PC-3 (cell line): ENCODE measurements around the gene MIB1. TPM values are rescaled to one million over a fixed set of nuclear protein-coding genes. Genes with fewer than 3 reads are reported as not detected.
A peak's percentile ranks its signal among the peaks of the same experiment; 100 is the strongest.

ENCODE experiments used
- ATAC-seq: fragments of 200-7000 bp; cut with Tn5 transposase; 2 replicates; pipeline ENCODE4 v1.9.1; 2020; ENCODE audit warnings: mild to moderate bottlenecking, moderate library complexity
- BruUV-seq: library from RNA; stranded (reverse); fragments of 400-500 nt; replicated peaks from 2 replicates; lab custom pipeline; 2021; lab: Mats Ljungman, UMichigan
- CTCF ChIA-PET: fragments of 300-600 bp; sonication (Branson Sonifier 250); formaldehyde crosslinking; loops from one replicate; lab custom pipeline; 2022; ENCODE audit warnings: antibody characterized with exemption; lab: Charles Lee
- POLR2A ChIA-PET: fragments of 300-600 bp; sonication (Branson Sonifier 250); formaldehyde crosslinking; loops from one replicate; lab custom pipeline; 2022; ENCODE audit warnings: antibody characterized with exemption; ENCODE audit not compliant: unreplicated experiment; lab: Charles Lee
- DNase-seq: peaks from one replicate; pipeline ENCODE4 v3.0.0-alpha.2; 2015
- H2AFZ ChIP-seq: fragments of 300-600 bp; sonication (generic); 2 replicates; pipeline ENCODE4 v1.6.0; 2016; ENCODE audit warnings: antibody characterized with exemption, low read length
- H3F3A ChIP-seq: fragments of 300-600 bp; sonication (generic); one replicate; pipeline ENCODE4 v1.6.0; 2017; ENCODE audit warnings: antibody characterized with exemption, low read length, control low read depth, mild to moderate bottlenecking; ENCODE audit not compliant: unreplicated experiment
- H3K27ac ChIP-seq: fragments of 300-600 bp; sonication (generic); 2 replicates; pipeline ENCODE4 v1.5.1; 2016; ENCODE audit warnings: mild to moderate bottlenecking, low read length
- H3K27me3 ChIP-seq: fragments of 300-600 bp; sonication (generic); 2 replicates; pipeline ENCODE4 v1.6.1; 2016; ENCODE audit warnings: low read length, mixed read lengths
- H3K36me3 ChIP-seq: fragments of 300-600 bp; sonication (generic); 2 replicates; pipeline ENCODE4 v1.6.1; 2016; ENCODE audit warnings: low read depth, mixed run types, low read length, mixed read lengths
- H3K4me1 ChIP-seq: fragments of 300-600 bp; sonication (generic); 2 replicates; pipeline ENCODE4 v1.5.1; 2016; ENCODE audit warnings: low read length; ENCODE audit not compliant: insufficient read depth
- H3K4me2 ChIP-seq: fragments of 300-600 bp; sonication (generic); 2 replicates; pipeline ENCODE4 v1.6.0; 2016; ENCODE audit warnings: low read length
- H3K4me3 ChIP-seq: fragments of 300-600 bp; sonication (generic); 2 replicates; pipeline ENCODE4 v1.5.1; 2016; ENCODE audit warnings: mild to moderate bottlenecking, low read length, mixed read lengths
- H3K79me2 ChIP-seq: fragments of 300-600 bp; sonication (generic); 2 replicates; pipeline ENCODE4 v1.6.1; 2017; ENCODE audit warnings: low read length, mixed read lengths
- H3K9ac ChIP-seq: fragments of 300-600 bp; sonication (generic); 2 replicates; pipeline ENCODE4 v1.6.0; 2016; ENCODE audit warnings: mild to moderate bottlenecking, low read length
- H3K9me2 ChIP-seq: fragments of 300-600 bp; sonication (generic); replicated peaks from 2 replicates; pipeline ENCODE4 v1.6.1; 2016; ENCODE audit warnings: mixed run types, low read length, mixed read lengths
- H3K9me3 ChIP-seq: fragments of 300-600 bp; sonication (generic); 2 replicates; pipeline ENCODE4 v1.6.1; 2016; ENCODE audit warnings: low read length, mixed read lengths
- H4K20me1 ChIP-seq: fragments of 300-600 bp; sonication (generic); 2 replicates; pipeline ENCODE4 v1.6.1; 2016; ENCODE audit warnings: low read length, mixed read lengths
- EZH2 ChIP-seq: fragments of 300-600 bp; sonication (generic); IDR thresholded peaks from one replicate; pipeline ENCODE4 v1.6.1; 2017; ENCODE audit warnings: antibody characterized with exemption, mild to moderate bottlenecking, low read length; ENCODE audit not compliant: unreplicated experiment
- EZH2phosphoT487 ChIP-seq: fragments of 300-600 bp; sonication (generic); IDR thresholded peaks from 2 replicates; pipeline ENCODE4 v1.6.1; 2018; ENCODE audit warnings: mild to moderate bottlenecking, antibody characterized with exemption, low read length, borderline replicate concordance
- intact Hi-C: fragments of 100-400 bp; cut with micrococcal nuclease; formaldehyde crosslinking; loops from 2 replicates; pipeline ENCODE4 v1.9.0; 2023
- total RNA-seq: library from RNA; depleted of rRNA; stranded (reverse); fragments of >200 nt; gene quantifications from 2 replicates; pipeline ENCODE4 v1.2.3, GENCODE V29; 2014
- TF ChIP-seq, protein P1 (sequence below): fragments of 300-600 bp; sonication (generic); conservative IDR thresholded peaks from 2 replicates; pipeline ENCODE4 v1.5.1; 2017; ENCODE audit warnings: antibody characterized with exemption, low read depth, mild to moderate bottlenecking, low read length

Gene MIB1
- total RNA-seq, 1 experiment from 2014 or later: 25.1 TPM

DNA sequence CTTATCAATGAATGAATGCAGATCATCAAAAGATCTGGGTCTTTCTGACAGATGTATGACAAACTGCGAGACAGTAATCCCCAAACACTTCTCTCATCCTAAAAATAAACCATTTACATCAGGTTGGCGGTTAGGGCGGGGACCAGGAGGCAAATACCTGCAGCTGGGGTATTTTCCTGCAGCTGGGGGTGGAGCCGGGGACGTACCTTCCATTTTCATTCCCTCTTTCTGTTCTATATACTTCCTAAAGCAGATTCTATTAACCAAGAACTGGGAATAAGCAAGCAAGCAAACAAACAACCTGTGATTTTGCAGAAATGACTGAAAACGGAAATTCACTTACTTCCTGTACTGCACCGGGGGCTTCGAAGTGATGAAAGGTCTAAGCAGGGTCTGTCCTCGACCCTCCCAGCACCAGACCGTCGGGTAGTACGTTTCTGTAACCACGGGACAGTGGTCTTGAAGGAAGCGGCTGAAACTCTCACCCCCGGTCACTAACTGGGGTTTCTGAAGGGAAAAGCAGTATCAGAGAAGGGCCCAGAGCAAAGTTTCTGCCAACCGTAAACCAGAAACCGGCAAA is 37.3 kb upstream of the MIB1 start:
- ATAC-seq: no peak
- POLR2A ChIA-PET: interaction anchor here (0.8 kb wide), 1 partner anchor 44 kb away, joined by 24 read pairs; no protein-coding TSS in a partner anchor

DNA sequence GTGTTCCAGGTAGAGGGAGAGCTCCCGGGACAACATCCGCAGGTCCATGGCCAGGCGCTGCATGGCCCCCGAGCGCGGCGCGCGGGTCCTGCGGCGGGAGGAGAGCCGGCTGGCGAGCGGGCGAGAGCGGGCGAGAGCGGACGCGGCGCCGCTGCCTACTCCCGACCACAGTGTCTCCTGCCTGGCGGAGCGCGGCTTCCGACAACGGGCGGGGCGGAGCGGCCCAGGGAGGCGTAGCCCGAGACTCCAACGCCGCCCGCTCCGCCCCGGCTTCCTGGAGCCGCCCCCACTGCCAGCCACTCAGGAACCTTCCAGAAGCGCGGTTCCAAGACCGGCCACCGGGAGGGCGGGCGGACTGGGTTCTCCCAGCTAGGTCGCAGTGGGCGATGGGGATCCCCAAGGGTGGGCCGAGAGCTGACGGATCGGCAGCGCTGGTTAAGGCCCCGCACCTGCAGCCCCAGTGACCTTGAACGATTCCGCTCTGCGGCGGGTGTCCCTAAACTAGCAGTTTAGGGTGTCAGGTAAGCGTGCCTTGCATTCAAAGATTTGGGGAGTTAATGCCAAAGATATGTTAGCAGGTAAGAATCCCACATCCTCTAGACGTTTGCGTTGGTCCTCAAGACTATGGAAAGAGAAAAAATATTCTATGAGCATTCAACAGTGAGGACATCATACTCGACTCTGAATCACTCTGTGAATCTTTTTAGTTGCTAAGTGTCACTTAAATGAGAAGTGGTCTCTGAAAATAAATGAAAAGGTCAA is 35.8 kb upstream of the MIB1 start, which contains the start of gene ABHD3:
TSS of gene ABHD3 (minus strand) at position 172 of the 762 bp plus-strand sequence. CDS start at position 63, 109 bp downstream.
- ATAC-seq (peak; percentile 97), DNase-seq (peak; percentile 93)
- peak within 1 kb of the TSS; percentile 9 for H3K27ac ChIP-seq
- peak within 1 kb of the TSS; percentile 96 for H3K4me2 ChIP-seq
- H3K4me1 ChIP-seq: peaks cover 18% of the 10 kb centered on the region; the same call in 1 of the 2 replicates
- TSS peak; percentile 66 for BruUV-seq
- peaks cover 31% of the 10 kb centered on the region for H3K79me2 ChIP-seq
- H3K9me3 ChIP-seq: no peaks in the 10 kb centered on the region
- TF ChIP-seq, protein P1, sequence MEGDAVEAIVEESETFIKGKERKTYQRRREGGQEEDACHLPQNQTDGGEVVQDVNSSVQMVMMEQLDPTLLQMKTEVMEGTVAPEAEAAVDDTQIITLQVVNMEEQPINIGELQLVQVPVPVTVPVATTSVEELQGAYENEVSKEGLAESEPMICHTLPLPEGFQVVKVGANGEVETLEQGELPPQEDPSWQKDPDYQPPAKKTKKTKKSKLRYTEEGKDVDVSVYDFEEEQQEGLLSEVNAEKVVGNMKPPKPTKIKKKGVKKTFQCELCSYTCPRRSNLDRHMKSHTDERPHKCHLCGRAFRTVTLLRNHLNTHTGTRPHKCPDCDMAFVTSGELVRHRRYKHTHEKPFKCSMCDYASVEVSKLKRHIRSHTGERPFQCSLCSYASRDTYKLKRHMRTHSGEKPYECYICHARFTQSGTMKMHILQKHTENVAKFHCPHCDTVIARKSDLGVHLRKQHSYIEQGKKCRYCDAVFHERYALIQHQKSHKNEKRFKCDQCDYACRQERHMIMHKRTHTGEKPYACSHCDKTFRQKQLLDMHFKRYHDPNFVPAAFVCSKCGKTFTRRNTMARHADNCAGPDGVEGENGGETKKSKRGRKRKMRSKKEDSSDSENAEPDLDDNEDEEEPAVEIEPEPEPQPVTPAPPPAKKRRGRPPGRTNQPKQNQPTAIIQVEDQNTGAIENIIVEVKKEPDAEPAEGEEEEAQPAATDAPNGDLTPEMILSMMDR: no peak
- TF ChIP-seq EZH2: no peak
- no peak for TF ChIP-seq EZH2phosphoT487
- ChIA-PET CTCF (interaction anchor here (1.5 kb wide), 2 partner anchors 35 to 104 kb away, joined by 5 to 7 read pairs; no protein-coding TSS in a partner anchor), POLR2A (interaction anchor here (0.6 to 1.5 kb wide), 2 partner anchors 17 to 35 kb away, joined by 7 to 10 read pairs; partner anchors contain the start of gene MIB1)
- peaks cover 16% of the 10 kb centered on the region; the same call in 1 of the 2 replicates for H3K36me3 ChIP-seq
- no peaks in the 10 kb centered on the region for H4K20me1 ChIP-seq
- intact Hi-C loops: loop anchor here (1.0 to 5.0 kb wide), 4 partner anchors 36 to 74 kb away; partner anchors contain the start of gene MIB1
- H2AFZ ChIP-seq: peak within 1 kb of the TSS; percentile 96
- H3K9ac ChIP-seq: peak within 1 kb of the TSS; percentile 68
- H3K27me3 ChIP-seq: no peaks in the 10 kb centered on the region
- H3F3A ChIP-seq: no peaks in the 10 kb centered on the region
- no peaks in the 10 kb centered on the region for H3K9me2 ChIP-seq
- H3K4me3 ChIP-seq: peak within 1 kb of the TSS; percentile 99

More for the DNA sequence above, 37.3 kb upstream of the MIB1 start:
- H3K9me2 ChIP-seq: no peaks in the 10 kb centered on the region
- H4K20me1 ChIP-seq: no peaks in the 10 kb centered on the region
- TF ChIP-seq, protein P1: no peak
- no peak for TF ChIP-seq EZH2phosphoT487
- TF ChIP-seq EZH2: no peak
- H3K9me3 ChIP-seq: no peaks in the 10 kb centered on the region
- intact Hi-C loops: loop anchor here (5.0 kb wide), 1 partner anchor 36 kb away; no protein-coding TSS in a partner anchor
- CTCF ChIA-PET: interaction anchor here (0.6 to 0.8 kb wide), 3 partner anchors 16 to 354 kb away, joined by 3 to 4 read pairs (median 4); no protein-coding TSS in a partner anchor
- peaks cover 31% of the 10 kb centered on the region for H3K79me2 ChIP-seq
- H3K9ac ChIP-seq: peak overlapping the region; percentile 68
- H3F3A ChIP-seq: no peaks in the 10 kb centered on the region
- peak overlapping the region; percentile 99 for H3K4me3 ChIP-seq
- H3K36me3 ChIP-seq: peaks cover 16% of the 10 kb centered on the region; the same call in 1 of the 2 replicates
- peak overlapping the region; percentile 9; the same call in 1 of the 2 replicates for H3K27ac ChIP-seq
- H3K4me2 ChIP-seq: peak overlapping the region; percentile 96
- H3K4me1 ChIP-seq: peaks cover 18% of the 10 kb centered on the region; the same call in 1 of the 2 replicates
- TSS peak; percentile 49 for BruUV-seq
- no peaks in the 10 kb centered on the region for H3K27me3 ChIP-seq
- peak; percentile 48 for DNase-seq
- peak overlapping the region; percentile 90 for H2AFZ ChIP-seq
